Ovary (tissue), 9 donors: ENCODE measurements around the gene UGT1A1. TPM values are rescaled to one million over a fixed set of nuclear protein-coding genes. Genes with fewer than 3 reads are reported as not detected.

Experiments used
- DNase-seq, 5 donors: peaks; one replicate each; pipeline ENCODE4 v3.0.0-alpha.2; 2019 to 2020
- H3K27ac ChIP-seq, 2 donors: fragments of 200-600 bp; one replicate each; pipeline versions ENCODE4 v1.5.1 to v1.8.0; 2019 to 2022
- H3K27me3 ChIP-seq: fragments of 200-600 bp; one replicate; pipeline ENCODE4 v1.8.0; 2022
- H3K36me3 ChIP-seq: fragments of 200-600 bp; sonication (generic); one replicate; pipeline ENCODE4 v1.5.1; 2019
- H3K4me1 ChIP-seq: one replicate; pipeline ENCODE4 v1.8.1; 2013; ENCODE audit warnings: mild to moderate bottlenecking, moderate library complexity; ENCODE audit not compliant: insufficient read depth
- H3K4me3 ChIP-seq: fragments of 200-600 bp; sonication (generic); one replicate; pipeline ENCODE4 v1.5.1; 2017
- H3K9me3 ChIP-seq, 2 donors: fragments of 200-600 bp in 1 of 2; sonication (generic) in 1 of 2; one replicate each; pipeline versions ENCODE4 v1.5.1 to v1.8.1; 2013 to 2019; ENCODE audit warnings: mild to moderate bottlenecking in 1 of 2, moderate library complexity in 1 of 2
- EP300 ChIP-seq: sonication (generic); formaldehyde crosslinking; IDR thresholded peaks from one replicate; pipeline ENCODE4 v1.6.1; 2017; ENCODE audit warnings: antibody characterized with exemption
- POLR2A ChIP-seq: fragments of 450-650 bp; IDR thresholded peaks from one replicate; pipeline ENCODE4 v1.6.1; 2017; ENCODE audit warnings: antibody characterized with exemption, mild to moderate bottlenecking, moderate library complexity
- WGBS, 3 donors: extraction: QIAGEN DNeasy Blood & Tissue Kit in 1 of 3; methylation state at CpG; one replicate each; pipeline versions ENCODE4 v1.1.5 to v1.1.7; 2013 to 2017; 5-methylcytosine and 5-hydroxymethylcytosine counted together
- intact Hi-C, 4 donors: fragments of 100-400 bp; cut with DNase I; formaldehyde crosslinking; loops; one replicate each; pipeline versions ENCODE4 v1.11.0 to v1.15.1; 2022 to 2023
- polyA plus RNA-seq, 2 donors: library from polyadenylated mRNA; stranded (reverse); fragments of 200-250 nt in 1 of 2; fragments of 350-450 nt in 1 of 2; fragmentation: Illumina TruSeq in 1 of 2; extraction: RNeasy Lipid Tissue Mini Kit (QIAGEN cat#74804) in 1 of 2; gene quantifications; one replicate each; pipeline ENCODE4 v1.2.3, GENCODE V29; 2013 to 2014
- total RNA-seq, 7 donors: library from RNA; depleted of rRNA in 2 of 7; stranded (reverse); fragments of >200 nt in 2 of 7; fragmentation: NEBNext Ultra II Directional in 3 of 7; extraction: Animal tissue kit (Norgen Biotek cat#: 25700) in 3 of 7; gene quantifications; one replicate each; pipeline versions ENCODE4 v1.1.0 to v1.2.4, GENCODE V29; 2016 to 2023
- TF ChIP-seq, protein P1 (sequence below), 3 donors: fragments of 450-650 bp in 2 of 3; fragments of 200-600 bp in 1 of 3; IDR thresholded peaks; one replicate each; pipeline versions ENCODE4 v1.5.1 to v1.8.0; 2016 to 2022; ENCODE audit warnings: antibody characterized with exemption in 3 of 3, mild to moderate bottlenecking in 1 of 3
- donor health status: DM: no; HTN: no; CAD: no; lungs with moderate emphysema.
- donor health status: DM: no; HTN: no; CAD: no.
- donor health status: Bipolar disorder and iron deficiency.
- donor health status: DM: yes; HTN: yes; CAD: no.
- donor health status: DM: no; HTN: no; CAD: no.
- donor health status: DM: yes; HTN: yes; CAD: no.

UGT1A1 gene
- total and polyA plus RNA-seq, 9 donors = 0.13 to 0.15 TPM; not detected in 7

DNA sequence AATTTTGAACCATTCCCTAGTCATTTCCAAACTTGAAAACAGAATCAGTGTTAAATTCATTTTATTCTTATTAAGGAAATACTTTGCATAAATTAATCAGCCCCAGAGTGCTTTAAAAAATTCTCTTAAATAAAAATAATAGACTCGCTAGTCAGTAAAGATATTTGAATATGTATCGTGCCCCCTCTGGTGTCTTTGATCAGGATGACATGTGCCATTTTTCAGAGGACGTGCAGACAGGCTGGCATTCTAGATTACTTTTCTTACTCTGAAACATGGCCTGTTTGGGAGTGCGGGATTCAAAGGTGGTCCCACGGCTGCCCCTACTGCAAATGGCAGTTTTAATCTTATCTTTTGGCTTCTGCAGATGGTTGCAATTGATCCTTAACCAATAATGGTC is 12.5 kb downstream of the UGT1A1 start:
- intact Hi-C loops = no loop called here
- Histone ChIP-seq H3K27me3 (no peaks in the 10 kb centered on the region), H3K36me3 (no peaks in the 10 kb centered on the region), H3K27ac (no peak overlapping the region), H3K9me3 (no peaks in the 10 kb centered on the region), H3K4me3 (no peak overlapping the region), H3K4me1 (no peaks in the 10 kb centered on the region)
- TF ChIP-seq, protein P1, sequence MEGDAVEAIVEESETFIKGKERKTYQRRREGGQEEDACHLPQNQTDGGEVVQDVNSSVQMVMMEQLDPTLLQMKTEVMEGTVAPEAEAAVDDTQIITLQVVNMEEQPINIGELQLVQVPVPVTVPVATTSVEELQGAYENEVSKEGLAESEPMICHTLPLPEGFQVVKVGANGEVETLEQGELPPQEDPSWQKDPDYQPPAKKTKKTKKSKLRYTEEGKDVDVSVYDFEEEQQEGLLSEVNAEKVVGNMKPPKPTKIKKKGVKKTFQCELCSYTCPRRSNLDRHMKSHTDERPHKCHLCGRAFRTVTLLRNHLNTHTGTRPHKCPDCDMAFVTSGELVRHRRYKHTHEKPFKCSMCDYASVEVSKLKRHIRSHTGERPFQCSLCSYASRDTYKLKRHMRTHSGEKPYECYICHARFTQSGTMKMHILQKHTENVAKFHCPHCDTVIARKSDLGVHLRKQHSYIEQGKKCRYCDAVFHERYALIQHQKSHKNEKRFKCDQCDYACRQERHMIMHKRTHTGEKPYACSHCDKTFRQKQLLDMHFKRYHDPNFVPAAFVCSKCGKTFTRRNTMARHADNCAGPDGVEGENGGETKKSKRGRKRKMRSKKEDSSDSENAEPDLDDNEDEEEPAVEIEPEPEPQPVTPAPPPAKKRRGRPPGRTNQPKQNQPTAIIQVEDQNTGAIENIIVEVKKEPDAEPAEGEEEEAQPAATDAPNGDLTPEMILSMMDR (IDR thresholded peaks at IDR 0.05) = no peak
- no peak for TF ChIP-seq EP300
- no peak for DNase-seq
- WGBS, 3 donors = 62 to 68% (median 67%) methylated on average over 5 of the region's 5 CpGs

DNA sequence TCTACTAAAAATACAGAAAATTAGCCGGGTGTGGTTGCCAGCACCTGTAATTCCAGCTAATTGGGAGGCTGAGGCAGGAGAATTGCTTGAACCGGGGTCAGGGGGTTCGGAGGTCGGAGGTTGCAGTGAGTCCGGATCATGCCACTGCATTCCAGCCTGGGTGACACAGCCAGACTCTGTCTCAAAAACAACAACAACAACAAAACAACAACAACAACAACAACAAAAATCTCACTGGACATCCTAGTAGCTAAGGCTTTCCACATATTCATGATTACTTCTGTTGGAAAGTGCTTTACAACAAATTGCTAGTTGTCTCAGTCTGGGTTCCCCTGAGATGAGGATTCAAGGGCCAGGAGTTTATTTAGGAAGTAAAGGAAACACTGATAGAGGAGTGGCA is 13.8 kb downstream of the UGT1A1 start:
- intact Hi-C loops = no loop called here
- DNase-seq = no peak
- H3K27ac ChIP-seq = no peak overlapping the region
- no peaks in the 10 kb centered on the region for H3K4me1 ChIP-seq
- no peak overlapping the region for H3K4me3 ChIP-seq
- 86 to 90% (median 88%) methylated on average over 5 of the region's 5 CpGs for WGBS, 3 donors
- no peaks in the 10 kb centered on the region for H3K36me3 ChIP-seq
- no peaks in the 10 kb centered on the region for H3K9me3 ChIP-seq
- H3K27me3 ChIP-seq = no peaks in the 10 kb centered on the region
- TF ChIP-seq, protein P1 (IDR thresholded peaks at IDR 0.05) = no peak

DNA sequence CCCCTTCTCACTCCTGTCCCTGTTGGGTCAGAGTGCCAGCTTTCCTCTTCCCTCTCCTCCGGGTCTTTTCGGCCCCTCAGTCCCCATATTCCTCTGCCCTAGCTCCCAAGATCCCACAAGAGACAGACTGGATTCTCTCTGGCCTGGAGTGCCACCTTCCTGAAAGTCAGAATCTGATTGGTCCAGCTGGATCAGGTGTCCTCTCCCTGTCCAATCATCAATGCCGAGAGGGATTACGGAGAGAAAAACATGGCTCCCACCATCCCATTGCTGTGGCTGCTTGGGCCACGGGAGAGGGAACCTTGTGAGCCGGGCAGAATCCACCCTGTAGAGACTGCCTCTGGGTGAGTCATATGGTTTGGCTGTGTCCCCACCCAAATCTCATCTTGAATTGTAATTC is 15.3 kb downstream of the UGT1A1 start:
- no peak overlapping the region for H3K27ac ChIP-seq
- TF ChIP-seq POLR2A = no peak
- TF ChIP-seq, protein P1 (IDR thresholded peaks at IDR 0.05) = no peak
- no peak for TF ChIP-seq EP300
- no peak overlapping the region for H3K4me3 ChIP-seq
- WGBS, 3 donors = 90 to 95% (median 91%) methylated on average over 6 of the region's 6 CpGs
- no peaks in the 10 kb centered on the region for H3K36me3 ChIP-seq
- intact Hi-C loops = no loop called here
- H3K9me3 ChIP-seq = no peaks in the 10 kb centered on the region
- DNase-seq = no peak
- no peaks in the 10 kb centered on the region for H3K27me3 ChIP-seq
- H3K4me1 ChIP-seq = no peaks in the 10 kb centered on the region

DNA sequence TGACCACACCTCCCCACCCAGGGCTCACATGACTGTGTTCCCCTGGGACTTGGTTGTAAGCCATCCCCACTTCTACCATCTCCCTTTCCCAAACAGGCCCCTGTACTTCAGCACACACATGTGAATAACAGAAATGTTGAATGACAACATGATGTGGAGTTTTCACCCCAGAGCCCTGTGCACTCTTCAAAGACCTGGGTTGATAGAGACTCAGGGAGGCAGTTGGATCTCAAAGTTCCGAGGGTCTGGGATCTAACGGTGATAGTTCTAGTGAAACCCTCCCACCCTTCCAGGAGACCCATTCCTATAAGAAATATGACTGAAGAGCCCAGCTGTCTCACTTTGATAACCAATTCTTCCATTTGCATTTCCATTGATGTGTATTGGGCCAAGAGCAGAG is 18.0 kb downstream of the UGT1A1 start, which contains the start of gene MROH2A:
Gene MROH2A, plus strand, starts transcription at position 301 of the 400 bp plus-strand sequence. CDS start 1,029 bp downstream, outside the sequence.
- Histone ChIP-seq H3K27me3 (no peaks in the 10 kb centered on the region), H3K36me3 (no peaks in the 10 kb centered on the region), H3K27ac (no peak within 1 kb of the TSS), H3K4me3 (no peak within 1 kb of the TSS), H3K9me3 (no peaks in the 10 kb centered on the region), H3K4me1 (no peaks in the 10 kb centered on the region)
- DNase-seq = no peak
- WGBS, 3 donors = 74 to 83% (median 82%) methylated on average over 2 of the region's 2 CpGs
- intact Hi-C loops = no loop called here
- TF ChIP-seq POLR2A = no peak
- TF ChIP-seq, protein P1 (IDR thresholded peaks at IDR 0.05) = no peak
- TF ChIP-seq EP300 = no peak

DNA sequence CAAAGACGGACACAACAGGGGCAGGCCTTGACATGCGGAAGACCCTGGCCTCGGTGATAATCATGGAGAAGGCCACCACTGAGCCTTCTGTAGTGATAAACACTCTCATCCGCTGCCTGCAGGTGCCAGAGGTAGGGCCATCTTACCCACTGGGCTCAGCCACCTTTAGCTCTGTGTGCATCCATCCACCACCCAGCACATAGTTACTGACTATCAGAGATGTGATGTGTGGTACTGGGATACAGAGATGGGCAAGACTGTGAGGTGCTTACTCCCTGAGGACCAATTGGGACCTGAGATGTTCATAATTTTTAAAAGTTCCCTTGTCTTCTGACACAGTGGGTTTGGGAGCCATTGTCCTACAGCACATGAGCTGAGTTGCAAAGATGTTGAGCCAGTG is 19.7 kb downstream of the UGT1A1 start:
- Histone ChIP-seq H3K4me3 (no peak overlapping the region), H3K27me3 (no peaks in the 10 kb centered on the region), H3K36me3 (no peaks in the 10 kb centered on the region), H3K27ac (no peak overlapping the region), H3K4me1 (no peaks in the 10 kb centered on the region), H3K9me3 (no peaks in the 10 kb centered on the region)
- intact Hi-C loops = no loop called here
- TF ChIP-seq EP300 = no peak
- TF ChIP-seq, protein P1 (IDR thresholded peaks at IDR 0.05) = no peak
- TF ChIP-seq POLR2A = no peak
- 84 to 92% (median 87%) methylated on average over 4 of the region's 4 CpGs for WGBS, 3 donors
- no peak for DNase-seq
